Aorta (tissue), 4 donors: Measurements from ENCODE around the gene CPSF7. TPM values are rescaled to one million over a fixed set of nuclear protein-coding genes. Genes with fewer than 3 reads are reported as not detected.

ENCODE experiments used
- polyA plus RNA-seq, 2 donors: library from polyadenylated mRNA; stranded (reverse); fragments of 200-250 nt; gene quantifications; one replicate each; pipeline ENCODE4 v1.2.3, GENCODE V29; 2013
- total RNA-seq, 2 donors: library from RNA; stranded (reverse); fragmentation: NEBNext Ultra II Directional; extraction: Animal tissue kit (Norgen Biotek cat#: 25700); gene quantifications; one replicate each; pipeline ENCODE4 v1.2.1, GENCODE V29; 2021
- donor health status: healthy with polysubstance abuse.
- donor health status: Bipolar disorder and iron deficiency.
- donor health status: DM: no; HTN: no; CAD: no.
- donor health status: DM: yes; HTN: yes; CAD: no.

The CPSF7 gene
- total and polyA plus RNA-seq, 4 donors = 19.8 to 89.4 (median 65.0) TPM

Other genes with a start within 250 kb of the CPSF7 start
- gene PGA3, start 226.5 kb downstream of the CPSF7 start, total RNA-seq = 1 to 10 TPM in 1 of 2 donors, not detected in 1; 1.8 TPM
- 1 to 10 TPM; 2.5 to 9.5 TPM for gene PGA3, start 226.5 kb downstream of the CPSF7 start, polyA plus RNA-seq
- 1 to 10 TPM; 1.3 to 2.6 TPM for gene PGA4, start 207.6 kb downstream of the CPSF7 start, total RNA-seq
- gene PGA4, start 207.6 kb downstream of the CPSF7 start, polyA plus RNA-seq = 1 to 10 TPM in 1 of 2 donors, under 1 TPM in 1; 0.74 to 6.3 TPM
- 1 to 10 TPM in 1 of 2 donors, not detected in 1; 1.0 TPM for gene PGA5, start 188.8 kb downstream of the CPSF7 start, total RNA-seq
- gene PGA5, start 188.8 kb downstream of the CPSF7 start, polyA plus RNA-seq = under 1 TPM in 1 of 2 donors, not detected in 1; 0.10 TPM
- 1 to 10 TPM; 3.0 to 5.6 TPM for gene VWCE, start 134.7 kb downstream of the CPSF7 start, total RNA-seq
- 1 to 10 TPM in 1 of 2 donors, not detected in 1; 2.0 TPM for gene VWCE, start 134.7 kb downstream of the CPSF7 start, polyA plus RNA-seq
- 100 to 1,000 TPM; 134 to 148 TPM for gene DDB1, start 96.9 kb downstream of the CPSF7 start, total RNA-seq
- 10 to 100 TPM; 44.2 to 80.1 TPM for gene DDB1, start 96.9 kb downstream of the CPSF7 start, polyA plus RNA-seq
- gene TKFC, start 96.7 kb downstream of the CPSF7 start, total RNA-seq = 10 to 100 TPM; 18.9 to 30.4 TPM
- gene TKFC, start 96.7 kb downstream of the CPSF7 start, polyA plus RNA-seq = 10 to 100 TPM; 23.1 to 82.0 TPM
- gene CYB561A3, start 68.1 kb downstream of the CPSF7 start, total RNA-seq = 10 to 100 TPM; 19.1 to 36.4 TPM
- gene CYB561A3, start 68.1 kb downstream of the CPSF7 start, polyA plus RNA-seq = 10 to 100 TPM; 20.2 to 47.4 TPM
- gene TMEM138, start 67.6 kb downstream of the CPSF7 start, total RNA-seq = 10 to 100 TPM; 31.9 to 38.2 TPM
- gene TMEM138, start 67.6 kb downstream of the CPSF7 start, polyA plus RNA-seq = 10 to 100 TPM; 41.3 to 71.3 TPM
- 10 to 100 TPM; 10.8 to 13.3 TPM for gene TMEM216, start 37.4 kb downstream of the CPSF7 start, total RNA-seq
- gene TMEM216, start 37.4 kb downstream of the CPSF7 start, polyA plus RNA-seq = 10 to 100 TPM; 14.0 to 14.4 TPM
- gene SDHAF2, start 149 bp upstream of the CPSF7 start, total RNA-seq = 10 to 100 TPM; 33.0 to 40.0 TPM
- 10 to 100 TPM; 32.3 to 37.7 TPM for gene SDHAF2, start 149 bp upstream of the CPSF7 start, polyA plus RNA-seq
- 1 to 10 TPM; 1.1 to 2.8 TPM for gene LRRC10B, start 78.8 kb upstream of the CPSF7 start, total RNA-seq
- gene LRRC10B, start 78.8 kb upstream of the CPSF7 start, polyA plus RNA-seq = under 1 TPM in 1 of 2 donors, not detected in 1; 0.13 TPM
- 1 to 10 TPM; 1.0 to 2.3 TPM for gene SYT7, start 151.1 kb upstream of the CPSF7 start, total RNA-seq
- under 1 TPM; 0.20 to 0.88 TPM for gene SYT7, start 151.1 kb upstream of the CPSF7 start, polyA plus RNA-seq